B cell (primary cell): ENCODE data around the gene PFN1. TPM values are rescaled to one million over a fixed set of nuclear protein-coding genes. Genes with fewer than 3 reads are reported as not detected.
A peak's percentile ranks its signal among the peaks of the same experiment; 100 is the strongest.

ENCODE experiments used
- ATAC-seq: fragments of 200-7000 bp; cut with Tn5 transposase; one replicate; pipeline ENCODE4 v1.10.0; 2021; ENCODE audit warnings: low read depth, mild to moderate bottlenecking, moderate number of reproducible peaks, moderate library complexity
- CTCF ChIA-PET: fragments of 350-600 bp; sonication (Branson Sonifier 250); formaldehyde crosslinking; loops from one replicate; lab custom pipeline; 2021; ENCODE audit warnings: antibody characterized with exemption, inconsistent platforms; lab: Charles Lee
- POLR2A ChIA-PET: fragments of 350-600 bp; sonication (Branson Sonifier 250); formaldehyde crosslinking; loops from one replicate; lab custom pipeline; 2021; ENCODE audit warnings: antibody characterized with exemption; lab: Charles Lee
- DNase-seq: peaks from one replicate; pipeline ENCODE4 v3.0.0; 2013
- H2AFZ ChIP-seq: 2 replicates; pipeline ENCODE4 v1.6.1; 2012; ENCODE audit warnings: mild to moderate bottlenecking, low read depth, low read length; ENCODE audit not compliant: insufficient read depth, poor library complexity, severe bottlenecking
- H3K27ac ChIP-seq, 2 donors: 1 replicate in 1 of 2; 2 replicates in 1 of 2; pipeline ENCODE4 v1.5.1; 2012 to 2013; ENCODE audit warnings: low read length in 2 of 2, mild to moderate bottlenecking in 2 of 2, moderate library complexity in 1 of 2
- H3K27me3 ChIP-seq, 4 experiments: fragments of 200-600 bp in 1 of 4; sonication (generic) in 1 of 4; replicated peaks in 1 of 4; 1 replicate in 2 of 4; 2 replicates in 2 of 4; pipeline versions ENCODE4 v1.6.1 to v1.7.0; 2013 to 2016; ENCODE audit warnings: low read length in 3 of 4, mild to moderate bottlenecking in 2 of 4, mixed read lengths in 1 of 4, moderate library complexity in 1 of 4; ENCODE audit not compliant: insufficient read depth in 4 of 4, control insufficient read depth in 3 of 4; ENCODE audit errors: control extremely low read depth in 1 of 4
- H3K36me3 ChIP-seq, 2 experiments: replicated peaks in 1 of 2; 1 replicate in 1 of 2; 2 replicates in 1 of 2; pipeline versions ENCODE4 v1.6.1 to v1.7.1; 2013; ENCODE audit warnings: low read length in 1 of 2; ENCODE audit not compliant: insufficient read depth in 2 of 2, control insufficient read depth in 1 of 2; ENCODE audit errors: control extremely low read depth in 1 of 2, extremely low read depth in 1 of 2
- H3K4me1 ChIP-seq, 2 donors: fragments of 200-600 bp in 1 of 2; sonication (generic) in 1 of 2; 1 replicate in 1 of 2; 2 replicates in 1 of 2; pipeline versions ENCODE4 v1.5.1 to v1.6.1; 2013 to 2017; ENCODE audit warnings: low read length in 2 of 2; ENCODE audit not compliant: control insufficient read depth in 2 of 2, insufficient read depth in 2 of 2
- H3K4me2 ChIP-seq: replicated peaks from 2 replicates; pipeline ENCODE3; 2012; ENCODE audit warnings: mild to moderate bottlenecking, low read depth, low read length; ENCODE audit not compliant: poor library complexity, severe bottlenecking
- H3K4me3 ChIP-seq, 5 experiments: fragments of 200-600 bp in 1 of 5; sonication (generic) in 1 of 5; 1 replicate in 3 of 5; 2 replicates in 2 of 5; pipeline versions ENCODE4 v1.5.1 to v1.7.0; 2011 to 2016; ENCODE audit warnings: low read length in 4 of 5, mild to moderate bottlenecking in 4 of 5, low read depth in 2 of 5, control low read depth in 1 of 5, moderate library complexity in 1 of 5; ENCODE audit not compliant: insufficient read depth in 1 of 5; ENCODE audit errors: control extremely low read depth in 1 of 5, extremely low read depth in 1 of 5
- H3K79me2 ChIP-seq: fragments of 200-600 bp; sonication (generic); one replicate; pipeline ENCODE4 v1.6.0; 2016; ENCODE audit warnings: low read length; ENCODE audit not compliant: control insufficient read depth, insufficient read depth
- H3K9ac ChIP-seq: fragments of 200-600 bp; sonication (generic); 2 replicates; pipeline ENCODE4 v1.6.1; 2017; ENCODE audit warnings: mild to moderate bottlenecking, low read length, moderate library complexity
- H3K9me3 ChIP-seq, 3 donors: one replicate each; pipeline versions ENCODE4 v1.6.1 to v1.7.1; 2013; ENCODE audit warnings: low read length in 2 of 3; ENCODE audit not compliant: control insufficient read depth in 2 of 3, insufficient read depth in 1 of 3; ENCODE audit errors: control extremely low read depth in 1 of 3
- H4K20me1 ChIP-seq: 2 replicates; pipeline ENCODE4 v1.6.0; 2012; ENCODE audit warnings: mild to moderate bottlenecking, low read length; ENCODE audit not compliant: insufficient read depth, control insufficient read depth, poor library complexity, severe bottlenecking
- H3K27ac Mint-ChIP-seq: one replicate; pipeline ENCODE4 v1.8.0; 2021; ENCODE audit warnings: mixed read lengths
- H3K27me3 Mint-ChIP-seq: one replicate; pipeline ENCODE4 v1.8.0; 2021; ENCODE audit warnings: mixed read lengths
- H3K4me1 Mint-ChIP-seq: one replicate; pipeline ENCODE4 v1.8.0; 2021; ENCODE audit warnings: mixed read lengths
- H3K4me3 Mint-ChIP-seq: one replicate; pipeline ENCODE4 v1.8.0; 2021; ENCODE audit warnings: mixed read lengths
- H3K9me3 Mint-ChIP-seq: one replicate; pipeline ENCODE4 v1.8.0; 2022; ENCODE audit warnings: mixed read lengths; ENCODE audit not compliant: insufficient read depth
- EZH2 ChIP-seq: IDR thresholded peaks from 2 replicates; pipeline ENCODE4 v1.6.1; 2012; ENCODE audit warnings: borderline replicate concordance, low read depth, mild to moderate bottlenecking, moderate library complexity, low read length; ENCODE audit not compliant: insufficient read depth, poor library complexity, severe bottlenecking
- WGBS: methylation state at CpG from one replicate; pipeline ENCODE4 v1.1.5; 2013; ENCODE audit warnings: missing lambda C conversion rate; ENCODE audit not compliant: insufficient coverage; 5-methylcytosine and 5-hydroxymethylcytosine counted together
- intact Hi-C: fragments of 100-400 bp; cut with micrococcal nuclease; formaldehyde crosslinking; loops from one replicate; pipeline ENCODE4 v1.10.0; 2022
- polyA plus RNA-seq: library from polyadenylated mRNA; depleted of rRNA; stranded (reverse); fragments of >200 nt; gene quantifications from 2 replicates; pipeline ENCODE4 v1.2.3, GENCODE V29; 2012
- total RNA-seq, 2 donors: library from RNA; stranded (reverse); fragments of 120-200 nt in 1 of 2; gene quantifications; 1 replicate in 1 of 2; 2 replicates in 1 of 2; pipeline versions ENCODE4 v1.2.3 to v1.2.4, GENCODE V29; 2013 to 2022
- TF ChIP-seq, protein P1 (sequence below): fragments of 200-600 bp; IDR thresholded peaks from one replicate; pipeline ENCODE4 v1.8.0; 2022; ENCODE audit warnings: antibody characterized with exemption, mild to moderate bottlenecking

The PFN1 gene
- total and polyA plus RNA-seq, 2 donors (not counting 1 experiment from before 2014, with no cell fraction given): 330 to 609 TPM

- POLR2A ChIA-PET: interaction anchor here (0.6 to 2.1 kb wide), 4 partner anchors 39 to 110 kb away, joined by 3 to 9 read pairs (median 6); partner anchors contain the start of genes RNF167, SLC25A11 and SPAG7
These were observed 47.9 kb downstream of the PFN1 start for GRCh38 chr17:4900231-4901107.

More at GRCh38 chr17:4900231-4901107, 47.9 kb downstream of the PFN1 start:
- Histone ChIP-seq H3K4me3 (peak overlapping the region; percentile 32 to 73 (median 66)), H3K27me3 (peaks cover 0 to 27% (median 11%) of the 10 kb centered on the region in 4 experiments), H3K27ac (peak overlapping the region in 1 of 2 donors; percentile 55), H3K36me3 (peaks cover 0 to 15% of the 10 kb centered on the region in 2 experiments), H3K9me3 (peaks cover 0 to 25% (median 0%) of the 10 kb centered on the region in 3 donors), H3K79me2 (no peaks in the 10 kb centered on the region), H3K4me1 (peaks cover 45 to 53% of the 10 kb centered on the region in 2 donors), H4K20me1 (no peaks in the 10 kb centered on the region), H3K4me2 (peak overlapping the region; percentile 98), H2AFZ (peak overlapping the region; percentile 69), H3K9ac (peak overlapping the region; percentile 68)
- WGBS: 11% methylated on average over 63 of the region's 65 CpGs
- ATAC-seq (peak; percentile 16), DNase-seq (peak; percentile 91)
- TF ChIP-seq, protein P1, sequence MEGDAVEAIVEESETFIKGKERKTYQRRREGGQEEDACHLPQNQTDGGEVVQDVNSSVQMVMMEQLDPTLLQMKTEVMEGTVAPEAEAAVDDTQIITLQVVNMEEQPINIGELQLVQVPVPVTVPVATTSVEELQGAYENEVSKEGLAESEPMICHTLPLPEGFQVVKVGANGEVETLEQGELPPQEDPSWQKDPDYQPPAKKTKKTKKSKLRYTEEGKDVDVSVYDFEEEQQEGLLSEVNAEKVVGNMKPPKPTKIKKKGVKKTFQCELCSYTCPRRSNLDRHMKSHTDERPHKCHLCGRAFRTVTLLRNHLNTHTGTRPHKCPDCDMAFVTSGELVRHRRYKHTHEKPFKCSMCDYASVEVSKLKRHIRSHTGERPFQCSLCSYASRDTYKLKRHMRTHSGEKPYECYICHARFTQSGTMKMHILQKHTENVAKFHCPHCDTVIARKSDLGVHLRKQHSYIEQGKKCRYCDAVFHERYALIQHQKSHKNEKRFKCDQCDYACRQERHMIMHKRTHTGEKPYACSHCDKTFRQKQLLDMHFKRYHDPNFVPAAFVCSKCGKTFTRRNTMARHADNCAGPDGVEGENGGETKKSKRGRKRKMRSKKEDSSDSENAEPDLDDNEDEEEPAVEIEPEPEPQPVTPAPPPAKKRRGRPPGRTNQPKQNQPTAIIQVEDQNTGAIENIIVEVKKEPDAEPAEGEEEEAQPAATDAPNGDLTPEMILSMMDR: no peak
- TF ChIP-seq EZH2: no peak
- Mint-ChIP-seq H3K27me3 (peaks cover 4% of the 10 kb centered on the region), H3K4me1 (peaks cover 48% of the 10 kb centered on the region), H3K4me3 (peak overlapping the region; percentile 93), H3K27ac (peak overlapping the region; percentile 82), H3K9me3 (no peaks in the 10 kb centered on the region)
- intact Hi-C loops: loop anchor here (1.0 to 5.0 kb wide), 2 partner anchors 93 to 333 kb away; partner anchors contain the start of gene PLD2
- CTCF ChIA-PET: interaction anchor here (0.8 to 4.0 kb wide), 6 partner anchors 19 to 190 kb away, joined by 3 to 15 read pairs (median 4); partner anchors contain the start of gene SPAG7
